Measurements from ENCODE around the gene SLC22A5. TPM values are rescaled to one million over a fixed set of nuclear protein-coding genes. Genes with fewer than 3 reads are reported as not detected.

The SLC22A5 gene
- total RNA-seq, 1 donor from 2014 or later = 13.2 TPM

DNA sequence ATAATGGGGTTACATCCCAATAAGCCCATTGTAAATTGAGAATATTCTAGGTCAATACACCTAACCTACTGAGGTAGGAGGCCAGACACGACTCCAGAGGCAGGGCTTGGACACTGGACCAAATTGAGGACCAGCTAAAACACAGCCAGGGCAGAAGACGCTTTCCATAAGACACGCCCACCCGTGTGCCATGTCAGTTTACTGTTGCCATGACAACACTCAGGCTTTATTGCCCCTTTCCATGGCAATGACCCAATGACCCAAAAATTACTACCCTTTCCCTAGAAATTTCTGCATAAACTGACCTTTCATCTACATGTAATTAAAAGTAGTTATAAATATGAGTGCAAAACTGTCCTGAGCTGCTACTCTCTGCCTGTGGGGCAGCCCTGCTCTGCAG lies 43.8 kb upstream of the SLC22A5 start:
- H3K4me3 ChIP-seq (ENCODE audit: low read depth, low read length) = no peak overlapping the region
- TF ChIP-seq, protein P1, sequence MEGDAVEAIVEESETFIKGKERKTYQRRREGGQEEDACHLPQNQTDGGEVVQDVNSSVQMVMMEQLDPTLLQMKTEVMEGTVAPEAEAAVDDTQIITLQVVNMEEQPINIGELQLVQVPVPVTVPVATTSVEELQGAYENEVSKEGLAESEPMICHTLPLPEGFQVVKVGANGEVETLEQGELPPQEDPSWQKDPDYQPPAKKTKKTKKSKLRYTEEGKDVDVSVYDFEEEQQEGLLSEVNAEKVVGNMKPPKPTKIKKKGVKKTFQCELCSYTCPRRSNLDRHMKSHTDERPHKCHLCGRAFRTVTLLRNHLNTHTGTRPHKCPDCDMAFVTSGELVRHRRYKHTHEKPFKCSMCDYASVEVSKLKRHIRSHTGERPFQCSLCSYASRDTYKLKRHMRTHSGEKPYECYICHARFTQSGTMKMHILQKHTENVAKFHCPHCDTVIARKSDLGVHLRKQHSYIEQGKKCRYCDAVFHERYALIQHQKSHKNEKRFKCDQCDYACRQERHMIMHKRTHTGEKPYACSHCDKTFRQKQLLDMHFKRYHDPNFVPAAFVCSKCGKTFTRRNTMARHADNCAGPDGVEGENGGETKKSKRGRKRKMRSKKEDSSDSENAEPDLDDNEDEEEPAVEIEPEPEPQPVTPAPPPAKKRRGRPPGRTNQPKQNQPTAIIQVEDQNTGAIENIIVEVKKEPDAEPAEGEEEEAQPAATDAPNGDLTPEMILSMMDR (IDR thresholded peaks at IDR 0.05; ENCODE audit: insufficient read depth, low read length, poor library complexity, severe bottlenecking) = no peak
- DNase-seq (ENCODE audit: low read depth) = no peak
- no peaks in the 10 kb centered on the region for H3K27me3 ChIP-seq (ENCODE audit: control insufficient read depth, insufficient read depth, low read length)
- no peaks in the 10 kb centered on the region for H3K36me3 ChIP-seq (ENCODE audit: control insufficient read depth, insufficient read depth, low read length)

DNA sequence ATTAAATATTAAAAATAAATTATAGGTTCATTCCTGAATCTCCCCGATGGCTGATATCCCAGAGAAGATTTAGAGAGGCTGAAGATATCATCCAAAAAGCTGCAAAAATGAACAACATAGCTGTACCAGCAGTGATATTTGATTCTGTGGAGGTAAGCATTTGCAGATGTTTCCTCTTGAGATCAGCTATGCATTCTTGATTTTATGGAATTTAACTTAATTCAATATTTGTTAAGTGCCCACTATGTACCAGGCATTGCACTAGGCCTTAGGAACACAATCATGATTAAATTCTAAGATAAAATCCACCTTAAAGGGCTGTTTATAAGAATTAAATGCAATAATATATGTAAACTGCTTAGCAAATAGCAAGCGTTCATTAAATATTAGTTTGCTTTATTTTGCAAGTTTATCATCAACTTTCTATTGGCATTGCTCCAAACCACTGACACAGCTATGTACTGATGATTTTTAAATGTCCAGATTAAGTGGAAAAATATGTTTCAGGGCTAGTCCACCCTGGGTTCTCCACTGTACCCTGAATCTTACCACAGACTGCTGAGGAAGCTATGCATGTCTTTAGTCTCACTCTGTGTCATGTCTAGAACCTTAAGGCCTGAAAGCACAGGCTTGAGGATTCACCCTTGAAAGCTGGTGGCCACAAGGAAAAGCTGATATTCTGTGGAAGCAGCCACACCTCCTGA lies 42.1 kb upstream of the SLC22A5 start:
- TF ChIP-seq, protein P1 (IDR thresholded peaks at IDR 0.05; ENCODE audit: insufficient read depth, low read length, poor library complexity, severe bottlenecking) = no peak
- Histone ChIP-seq H3K36me3 (ENCODE audit: control insufficient read depth, insufficient read depth, low read length) (no peaks in the 10 kb centered on the region), H3K27me3 (ENCODE audit: control insufficient read depth, insufficient read depth, low read length) (no peaks in the 10 kb centered on the region), H3K4me3 (ENCODE audit: low read depth, low read length) (no peak overlapping the region)
- no peak for DNase-seq (ENCODE audit: low read depth)

DNA sequence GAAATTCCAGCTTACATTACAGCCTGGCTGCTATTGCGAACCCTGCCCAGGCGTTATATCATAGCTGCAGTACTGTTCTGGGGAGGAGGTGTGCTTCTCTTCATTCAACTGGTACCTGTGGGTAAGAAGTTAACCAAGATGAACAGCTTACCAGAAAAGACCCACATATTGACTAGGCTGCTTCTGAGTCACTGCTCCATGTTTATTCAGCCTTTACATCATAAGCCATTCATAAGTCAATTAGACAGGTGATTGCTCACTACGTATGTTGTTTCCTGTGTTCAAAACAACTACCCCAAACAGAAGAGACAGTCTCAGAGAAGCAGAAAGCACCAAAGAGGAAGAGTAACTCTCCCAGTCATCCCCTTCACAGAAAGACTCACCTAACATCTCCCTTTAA lies 34.7 kb upstream of the SLC22A5 start:
- Histone ChIP-seq H3K36me3 (ENCODE audit: control insufficient read depth, insufficient read depth, low read length) (peaks cover 2% of the 10 kb centered on the region), H3K27me3 (ENCODE audit: control insufficient read depth, insufficient read depth, low read length) (no peaks in the 10 kb centered on the region), H3K4me3 (ENCODE audit: low read depth, low read length) (no peak overlapping the region)
- TF ChIP-seq, protein P1 (IDR thresholded peaks at IDR 0.05; ENCODE audit: insufficient read depth, low read length, poor library complexity, severe bottlenecking) = no peak
- peak; percentile 38 for DNase-seq (ENCODE audit: low read depth)

DNA sequence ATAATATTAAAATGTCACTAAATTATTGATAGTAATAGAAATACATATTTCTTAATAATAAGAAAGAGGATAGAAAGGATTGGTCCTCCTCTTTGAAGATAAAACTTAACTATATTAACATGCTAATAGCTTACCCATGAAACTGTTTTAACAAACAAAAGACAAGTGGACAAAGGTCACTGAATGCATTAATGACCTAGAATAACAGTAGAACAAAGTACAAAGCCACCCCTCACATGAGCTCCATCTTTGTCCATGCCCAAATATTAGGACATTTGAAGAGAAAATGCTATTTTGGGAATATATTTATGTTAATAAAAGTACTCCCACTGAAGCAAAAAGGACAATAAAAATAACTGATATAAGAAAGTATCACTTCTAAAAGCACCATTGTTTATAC lies 34.1 kb upstream of the SLC22A5 start:
- TF ChIP-seq, protein P1 (IDR thresholded peaks at IDR 0.05; ENCODE audit: insufficient read depth, low read length, poor library complexity, severe bottlenecking) = no peak
- Histone ChIP-seq H3K27me3 (ENCODE audit: control insufficient read depth, insufficient read depth, low read length) (no peaks in the 10 kb centered on the region), H3K36me3 (ENCODE audit: control insufficient read depth, insufficient read depth, low read length) (peaks cover 2% of the 10 kb centered on the region), H3K4me3 (ENCODE audit: low read depth, low read length) (no peak overlapping the region)
- DNase-seq (ENCODE audit: low read depth) = no peak

DNA sequence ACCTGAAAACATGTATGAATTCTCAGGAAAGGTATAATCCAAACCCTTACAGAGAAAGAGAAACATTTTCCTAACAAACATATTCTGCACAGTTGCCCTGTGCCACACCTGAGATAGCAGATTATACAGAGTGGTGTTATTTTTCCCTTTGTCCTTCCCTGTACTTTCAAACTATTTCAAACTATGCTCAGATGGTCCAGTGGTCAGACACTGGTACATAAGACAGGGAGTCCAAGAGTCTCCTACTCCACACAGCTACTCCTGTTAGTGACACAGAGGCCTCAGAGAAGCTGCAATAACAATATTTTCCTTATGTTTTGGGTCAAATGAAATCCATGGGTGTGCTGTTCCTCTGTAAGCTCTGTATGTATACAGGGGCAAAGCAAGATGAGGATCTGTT lies 30.0 kb upstream of the SLC22A5 start:
- Histone ChIP-seq H3K36me3 (ENCODE audit: control insufficient read depth, insufficient read depth, low read length) (no peaks in the 10 kb centered on the region), H3K4me3 (ENCODE audit: low read depth, low read length) (no peak overlapping the region), H3K27me3 (ENCODE audit: control insufficient read depth, insufficient read depth, low read length) (no peaks in the 10 kb centered on the region)
- DNase-seq (ENCODE audit: low read depth) = no peak
- TF ChIP-seq, protein P1 (IDR thresholded peaks at IDR 0.05; ENCODE audit: insufficient read depth, low read length, poor library complexity, severe bottlenecking) = no peak
